Transverse colon (tissue), 4 donors: ENCODE results near the gene SAP30BP. TPM values are rescaled to one million over a fixed set of nuclear protein-coding genes. Genes with fewer than 3 reads are reported as not detected.

Experiments
- DNase-seq: peaks from one replicate; pipeline ENCODE4 v3.0.0-alpha.2; 2019
- H3K27ac ChIP-seq, 4 donors: fragments of 200-600 bp; sonication (generic); 2 replicates each; pipeline ENCODE4 v1.5.1; 2016 to 2018; ENCODE audit warnings: inconsistent platforms in 4 of 4
- H3K27me3 ChIP-seq: fragments of 200-600 bp; sonication (generic); 2 replicates; pipeline ENCODE4 v1.5.1; 2017; ENCODE audit warnings: inconsistent platforms
- H3K36me3 ChIP-seq, 4 donors: fragments of 200-600 bp; sonication (generic); 2 replicates each; pipeline ENCODE4 v1.5.1; 2017 to 2019; ENCODE audit warnings: inconsistent platforms in 4 of 4
- H3K4me1 ChIP-seq, 4 donors: fragments of 200-600 bp; sonication (generic); 2 replicates each; pipeline ENCODE4 v1.5.1; 2017 to 2020; ENCODE audit warnings: inconsistent platforms in 4 of 4
- H3K4me3 ChIP-seq, 4 donors: fragments of 200-600 bp; sonication (generic); 1 replicate in 1 of 4; 2 replicates in 3 of 4; pipeline versions ENCODE4 v1.5.1 to v1.6.1; 2017 to 2019; ENCODE audit warnings: inconsistent platforms in 4 of 4
- H3K9me3 ChIP-seq, 2 donors: fragments of 200-600 bp; sonication (generic); 2 replicates each; pipeline ENCODE4 v1.5.1; 2017 to 2019; ENCODE audit warnings: inconsistent platforms in 2 of 2
- EP300 ChIP-seq: sonication (generic); formaldehyde crosslinking; IDR thresholded peaks from one replicate; pipeline ENCODE4 v1.6.1; 2017; ENCODE audit warnings: antibody characterized with exemption, low read depth
- POLR2A ChIP-seq: fragments of 450-650 bp; IDR thresholded peaks from one replicate; pipeline ENCODE4 v1.6.1; 2016; ENCODE audit warnings: antibody characterized with exemption, mild to moderate bottlenecking, moderate library complexity
- POLR2AphosphoS5 ChIP-seq, 3 donors: sonication (generic); formaldehyde crosslinking; IDR thresholded peaks; one replicate each; pipeline ENCODE4 v1.6.1; 2016; ENCODE audit warnings: antibody characterized with exemption in 3 of 3
- WGBS, 2 donors: methylation state at CpG; one replicate each; pipeline ENCODE4 v1.1.5; 2018; ENCODE audit warnings: low coverage in 1 of 2; 5-methylcytosine and 5-hydroxymethylcytosine counted together
- in situ Hi-C, 4 donors: fragments of 200-750 bp; cut with MboI; loops; one replicate each; pipeline versions ENCODE4 v1.15.0 to v1.15.1; 2017; ENCODE audit warnings: low sequenced_read_pairs in 3 of 4, low pct_ligation_motif_present in 1 of 4, low pct_unique_long_range_greater_than_20kb in 1 of 4
- intact Hi-C: fragments of 100-400 bp; cut with DNase I; formaldehyde crosslinking; loops from one replicate; pipeline ENCODE4 v1.15.1; 2023; ENCODE audit warnings: low total_unique reads
- total RNA-seq, 4 donors: library from RNA; depleted of rRNA; stranded (reverse); fragments of >200 nt; gene quantifications; one replicate each; pipeline ENCODE4 v1.1.0, GENCODE V29; 2016
- TF ChIP-seq, protein P1 (sequence below), 5 experiments: fragments of 200-600 bp in 3 of 5; fragments of 450-650 bp in 2 of 5; sonication (generic) in 3 of 5; IDR thresholded peaks; 1 replicate in 2 of 5; 2 replicates in 3 of 5; pipeline ENCODE4 v1.5.1; 2016 to 2017; ENCODE audit warnings: antibody characterized with exemption in 5 of 5, inconsistent platforms in 3 of 5, mild to moderate bottlenecking in 2 of 5, moderate library complexity in 1 of 5

SAP30BP gene
- total RNA-seq, 4 donors from 2014 or later = 49.0 to 83.8 (median 71.4) TPM

GRCh38 chr17:75640556-75641119, 26.5 kb upstream of the SAP30BP start:
- 97% methylated on average over 13 of the region's 13 CpGs; no CpG with 5 or more reads in 1 of the 2 donors for WGBS, 2 donors
- Histone ChIP-seq H3K4me1 (peaks cover 8 to 55% (median 43%) of the 10 kb centered on the region in 4 donors), H3K27ac (peak overlapping the region in 1 of 4 donors; percentile 16), H3K4me3 (no peak overlapping the region), H3K27me3 (no peaks in the 10 kb centered on the region), H3K9me3 (no peaks in the 10 kb centered on the region), H3K36me3 (no peaks in the 10 kb centered on the region)
- no peak for DNase-seq
- in situ Hi-C loops (no loop called here), intact Hi-C loops (no loop called here)
- TF ChIP-seq, protein P1, sequence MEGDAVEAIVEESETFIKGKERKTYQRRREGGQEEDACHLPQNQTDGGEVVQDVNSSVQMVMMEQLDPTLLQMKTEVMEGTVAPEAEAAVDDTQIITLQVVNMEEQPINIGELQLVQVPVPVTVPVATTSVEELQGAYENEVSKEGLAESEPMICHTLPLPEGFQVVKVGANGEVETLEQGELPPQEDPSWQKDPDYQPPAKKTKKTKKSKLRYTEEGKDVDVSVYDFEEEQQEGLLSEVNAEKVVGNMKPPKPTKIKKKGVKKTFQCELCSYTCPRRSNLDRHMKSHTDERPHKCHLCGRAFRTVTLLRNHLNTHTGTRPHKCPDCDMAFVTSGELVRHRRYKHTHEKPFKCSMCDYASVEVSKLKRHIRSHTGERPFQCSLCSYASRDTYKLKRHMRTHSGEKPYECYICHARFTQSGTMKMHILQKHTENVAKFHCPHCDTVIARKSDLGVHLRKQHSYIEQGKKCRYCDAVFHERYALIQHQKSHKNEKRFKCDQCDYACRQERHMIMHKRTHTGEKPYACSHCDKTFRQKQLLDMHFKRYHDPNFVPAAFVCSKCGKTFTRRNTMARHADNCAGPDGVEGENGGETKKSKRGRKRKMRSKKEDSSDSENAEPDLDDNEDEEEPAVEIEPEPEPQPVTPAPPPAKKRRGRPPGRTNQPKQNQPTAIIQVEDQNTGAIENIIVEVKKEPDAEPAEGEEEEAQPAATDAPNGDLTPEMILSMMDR (IDR thresholded peaks at IDR 0.05) = no peak
- TF ChIP-seq POLR2A (no peak), POLR2AphosphoS5 (IDR thresholded peaks at IDR 0.05) (no peak), EP300 (no peak)

GRCh38 chr17:75641343-75641742, 25.8 kb upstream of the SAP30BP start:
- intact Hi-C loops = no loop called here
- Histone ChIP-seq H3K4me3 (no peak overlapping the region), H3K27me3 (no peaks in the 10 kb centered on the region), H3K9me3 (no peaks in the 10 kb centered on the region), H3K27ac (peak overlapping the region in 1 of 4 donors; percentile 67), H3K36me3 (no peaks in the 10 kb centered on the region), H3K4me1 (peaks cover 8 to 55% (median 42%) of the 10 kb centered on the region in 4 donors)
- in situ Hi-C loops = no loop called here
- TF ChIP-seq POLR2AphosphoS5 (IDR thresholded peaks at IDR 0.05) (no peak), POLR2A (no peak), EP300 (no peak)
- TF ChIP-seq, protein P1 (IDR thresholded peaks at IDR 0.05) = no peak
- no peak for DNase-seq
- 84% methylated on average over 9 of the region's 9 CpGs; no CpG with 5 or more reads in 1 of the 2 donors for WGBS, 2 donors

GRCh38 chr17:75642182-75642783, 24.9 kb upstream of the SAP30BP start:
- Histone ChIP-seq H3K36me3 (no peaks in the 10 kb centered on the region), H3K27me3 (no peaks in the 10 kb centered on the region), H3K4me1 (peaks cover 8 to 53% (median 37%) of the 10 kb centered on the region in 4 donors), H3K27ac (peak overlapping the region; percentile 64 to 88 (median 68)), H3K9me3 (no peaks in the 10 kb centered on the region), H3K4me3 (no peak overlapping the region)
- in situ Hi-C loops = no loop called here
- peak; percentile 70 for DNase-seq
- 44 to 64% methylated on average over 2 to 7 of the region's 7 CpGs for WGBS, 2 donors
- TF ChIP-seq EP300 = no peak
- TF ChIP-seq, protein P1 (IDR thresholded peaks at IDR 0.05) = peak in 1 of 5 experiments; percentile 6
- no peak for TF ChIP-seq POLR2AphosphoS5 (IDR thresholded peaks at IDR 0.05)
- TF ChIP-seq POLR2A = no peak
- intact Hi-C loops = no loop called here

- Histone ChIP-seq H3K9me3 (no peaks in the 10 kb centered on the region), H3K27me3 (no peaks in the 10 kb centered on the region), H3K27ac (peak overlapping the region; percentile 64 to 88 (median 68)), H3K36me3 (no peaks in the 10 kb centered on the region), H3K4me3 (no peak overlapping the region), H3K4me1 (peaks cover 8 to 50% (median 33%) of the 10 kb centered on the region in 4 donors)
- intact Hi-C loops (no loop called here), in situ Hi-C loops (no loop called here)
- DNase-seq = no peak
- TF ChIP-seq EP300 (no peak), POLR2A (no peak), POLR2AphosphoS5 (IDR thresholded peaks at IDR 0.05) (no peak)
- TF ChIP-seq, protein P1 (IDR thresholded peaks at IDR 0.05) = peak in 1 of 5 experiments; percentile 1
- 79 to 84% methylated on average over 2 to 16 of the region's 17 CpGs for WGBS, 2 donors
These were observed 24.1 kb upstream of the SAP30BP start for GRCh38 chr17:75642784-75643642.
